Mucosa of descending colon (tissue), 3 donors: ENCODE data around the gene CCND1. TPM values are rescaled to one million over a fixed set of nuclear protein-coding genes. Genes with fewer than 3 reads are reported as not detected.

ENCODE experiments used
- ATAC-seq: fragments of 200-7000 bp; cut with Tn5 transposase; one replicate; pipeline ENCODE4 v1.9.1; 2020; ENCODE audit warnings: mild to moderate bottlenecking, moderate library complexity
- DNase-seq, 3 donors: peaks; one replicate each; pipeline ENCODE4 v3.0.0-alpha.2; 2020
- H3K36me3 ChIP-seq: fragments of 200-600 bp; one replicate; pipeline ENCODE4 v1.8.0; 2021; ENCODE audit warnings: low read depth, mild to moderate bottlenecking
- H3K4me1 ChIP-seq: fragments of 200-600 bp; one replicate; pipeline ENCODE4 v1.8.0; 2021; ENCODE audit warnings: low read depth, mild to moderate bottlenecking
- H3K4me3 ChIP-seq: fragments of 200-600 bp; one replicate; pipeline ENCODE4 v1.8.0; 2021; ENCODE audit warnings: mild to moderate bottlenecking
- H3K9me3 ChIP-seq: fragments of 200-600 bp; one replicate; pipeline ENCODE4 v1.8.0; 2021; ENCODE audit warnings: mild to moderate bottlenecking
- intact Hi-C, 2 donors: fragments of 100-400 bp; cut with DNase I in 1 of 2; cut with micrococcal nuclease in 1 of 2; formaldehyde crosslinking; loops; one replicate each; pipeline versions ENCODE4 v1.11.0 to v1.11.1; 2022; cut with DNase I, micrococcal nuclease
- total RNA-seq, 3 donors: library from RNA; stranded (reverse); fragmentation: NEBNext Ultra II Directional in 2 of 3; extraction: Animal tissue kit (Norgen Biotek cat#: 25700) in 2 of 3; gene quantifications; one replicate each; pipeline versions ENCODE4 v1.2.1 to v1.2.4, GENCODE V29; 2021 to 2023
- TF ChIP-seq, protein P1 (sequence below): fragments of 200-600 bp; IDR thresholded peaks from one replicate; pipeline ENCODE4 v1.8.0; 2022; ENCODE audit warnings: antibody characterized with exemption, mild to moderate bottlenecking
- donor health status: DM: no; HTN: no; CAD: no; lungs with moderate emphysema.
- donor health status: DM: no; HTN: no; CAD: no.
- donor health status: DM: no; HTN: yes; CAD: no.

Gene CCND1
- total RNA-seq, 3 donors from 2014 or later, result 44.6 to 82.4 (median 58.9) TPM

DNA sequence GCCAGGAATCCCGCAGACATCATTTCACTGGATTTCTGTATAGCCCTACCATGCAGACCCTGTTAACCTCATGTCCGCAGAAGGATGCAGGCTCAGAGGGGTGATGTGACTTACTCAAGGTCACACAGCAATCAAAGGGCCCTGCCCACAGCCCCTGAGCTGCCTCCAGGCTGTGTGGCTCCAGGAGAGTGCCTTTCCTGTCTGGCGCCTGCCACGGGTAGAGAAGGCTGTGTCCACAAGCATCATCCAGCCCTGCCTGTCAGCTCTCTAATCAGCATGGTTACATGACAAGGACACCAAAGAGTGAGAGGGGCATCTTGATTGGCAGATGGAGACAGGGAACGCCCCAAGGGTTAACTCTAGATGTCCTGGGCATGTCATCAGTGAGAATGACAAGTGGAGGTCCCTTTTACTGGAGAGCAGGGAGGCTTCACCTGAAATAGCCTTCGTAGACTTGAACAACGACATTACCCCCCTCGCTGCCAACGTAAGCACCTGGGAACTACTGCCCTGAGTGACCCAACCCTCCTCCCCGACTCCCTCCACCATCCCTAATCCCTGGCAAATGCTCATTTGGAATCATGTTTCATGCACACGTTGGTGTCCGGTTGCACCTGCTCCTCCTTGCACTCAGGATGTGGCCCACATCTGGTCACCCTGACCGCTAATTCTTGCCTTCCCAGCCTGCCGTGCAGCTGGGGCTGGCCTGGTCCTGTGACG lies 56.0 kb downstream of the CCND1 start:
- TF ChIP-seq, protein P1, sequence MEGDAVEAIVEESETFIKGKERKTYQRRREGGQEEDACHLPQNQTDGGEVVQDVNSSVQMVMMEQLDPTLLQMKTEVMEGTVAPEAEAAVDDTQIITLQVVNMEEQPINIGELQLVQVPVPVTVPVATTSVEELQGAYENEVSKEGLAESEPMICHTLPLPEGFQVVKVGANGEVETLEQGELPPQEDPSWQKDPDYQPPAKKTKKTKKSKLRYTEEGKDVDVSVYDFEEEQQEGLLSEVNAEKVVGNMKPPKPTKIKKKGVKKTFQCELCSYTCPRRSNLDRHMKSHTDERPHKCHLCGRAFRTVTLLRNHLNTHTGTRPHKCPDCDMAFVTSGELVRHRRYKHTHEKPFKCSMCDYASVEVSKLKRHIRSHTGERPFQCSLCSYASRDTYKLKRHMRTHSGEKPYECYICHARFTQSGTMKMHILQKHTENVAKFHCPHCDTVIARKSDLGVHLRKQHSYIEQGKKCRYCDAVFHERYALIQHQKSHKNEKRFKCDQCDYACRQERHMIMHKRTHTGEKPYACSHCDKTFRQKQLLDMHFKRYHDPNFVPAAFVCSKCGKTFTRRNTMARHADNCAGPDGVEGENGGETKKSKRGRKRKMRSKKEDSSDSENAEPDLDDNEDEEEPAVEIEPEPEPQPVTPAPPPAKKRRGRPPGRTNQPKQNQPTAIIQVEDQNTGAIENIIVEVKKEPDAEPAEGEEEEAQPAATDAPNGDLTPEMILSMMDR, result no peak
- DNase-seq (no peak), ATAC-seq (no peak)
- Histone ChIP-seq H3K4me3 (no peak overlapping the region), H3K9me3 (no peaks in the 10 kb centered on the region), H3K36me3 (no peaks in the 10 kb centered on the region), H3K4me1 (no peaks in the 10 kb centered on the region)
- intact Hi-C loops, result no loop called here

DNA sequence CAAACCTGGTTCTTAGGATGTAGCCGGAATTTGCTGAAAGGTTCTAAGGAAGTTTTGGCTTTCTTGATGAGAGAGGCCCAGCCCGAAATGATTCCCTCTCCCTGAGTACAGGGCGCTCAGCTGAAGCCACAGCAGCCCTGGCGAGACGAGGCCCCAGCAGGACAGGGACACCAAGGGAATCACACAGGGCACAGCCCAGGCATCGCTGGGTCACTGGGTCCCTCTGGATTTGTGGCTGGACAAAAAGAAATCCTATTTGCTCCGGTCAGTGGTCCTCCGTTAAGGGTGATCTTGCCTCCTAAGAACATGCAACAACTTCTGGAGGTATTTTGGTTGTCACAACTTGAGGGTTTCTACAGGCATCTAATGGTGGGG lies 56.5 kb downstream of the CCND1 start:
- intact Hi-C loops, result no loop called here
- Histone ChIP-seq H3K9me3 (no peaks in the 10 kb centered on the region), H3K36me3 (no peaks in the 10 kb centered on the region), H3K4me3 (no peak overlapping the region), H3K4me1 (no peaks in the 10 kb centered on the region)
- TF ChIP-seq, protein P1, result no peak
- DNase-seq (no peak), ATAC-seq (no peak)

DNA sequence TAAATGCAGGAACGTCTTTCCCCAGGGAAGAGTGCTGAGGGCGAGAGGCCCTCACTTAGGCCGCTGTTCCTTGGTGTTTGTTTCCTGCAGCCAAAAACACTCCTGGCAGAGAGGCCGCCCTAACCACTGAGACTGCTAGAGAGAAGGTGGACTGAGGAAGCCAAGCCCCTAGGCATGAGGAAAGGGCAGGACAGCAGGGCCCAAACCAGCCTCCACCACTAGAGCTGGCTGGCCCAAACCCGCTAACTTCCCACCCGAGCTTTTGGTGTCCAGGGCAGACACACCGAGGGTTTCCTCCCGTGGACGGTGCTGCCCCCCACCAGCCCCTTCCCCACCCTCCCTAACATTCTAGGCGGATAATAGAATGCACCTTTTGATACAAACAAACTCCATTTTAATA lies 56.9 kb downstream of the CCND1 start:
- Histone ChIP-seq H3K9me3 (no peaks in the 10 kb centered on the region), H3K4me1 (no peaks in the 10 kb centered on the region), H3K36me3 (no peaks in the 10 kb centered on the region), H3K4me3 (no peak overlapping the region)
- TF ChIP-seq, protein P1, result no peak
- intact Hi-C loops, result no loop called here
- DNase-seq (no peak), ATAC-seq (no peak)

- Histone ChIP-seq H3K36me3 (no peaks in the 10 kb centered on the region), H3K9me3 (no peaks in the 10 kb centered on the region), H3K4me3 (no peak overlapping the region), H3K4me1 (peaks cover 2% of the 10 kb centered on the region)
- intact Hi-C loops, result no loop called here
- TF ChIP-seq, protein P1, result no peak
- no peak for DNase-seq
- ATAC-seq, result no peak
Measured at GRCh38 chr11:69698362-69698761, 57.4 kb downstream of the CCND1 start.

DNA sequence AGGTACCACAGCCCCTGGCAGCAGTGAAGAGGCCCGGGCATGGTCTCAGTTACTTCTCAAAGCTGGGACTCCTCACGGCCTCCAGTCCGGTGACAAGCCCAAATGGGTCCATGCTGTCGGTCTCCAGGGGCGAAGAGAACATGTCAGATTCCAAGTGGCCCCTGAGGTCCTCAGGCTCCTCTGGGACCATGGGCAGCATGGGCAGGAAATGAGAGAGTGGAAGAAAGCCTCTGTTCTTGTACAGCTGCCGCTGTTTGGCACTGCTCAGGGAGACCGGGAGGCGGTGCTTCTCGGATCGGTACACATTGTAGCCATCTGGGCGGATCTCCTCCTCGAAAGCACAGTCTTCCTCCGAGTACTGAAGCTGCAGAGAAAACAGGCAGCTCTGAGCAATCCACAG lies 58.3 kb downstream of the CCND1 start:
- Histone ChIP-seq H3K9me3 (no peaks in the 10 kb centered on the region), H3K4me3 (no peak overlapping the region), H3K36me3 (no peaks in the 10 kb centered on the region), H3K4me1 (peaks cover 8% of the 10 kb centered on the region)
- DNase-seq (no peak), ATAC-seq (no peak)
- intact Hi-C loops, result no loop called here
- TF ChIP-seq, protein P1, result no peak
